ENCODE results near the gene PRKCH. TPM values are rescaled to one million over a fixed set of nuclear protein-coding genes. Genes with fewer than 3 reads are reported as not detected.

The PRKCH gene
- total and polyA plus RNA-seq, 9 of the 15 experiments (the other 6 are each of a cell fraction or from before 2014, with no cell fraction given): 0.61 to 4.4 (median 4.0) TPM

GRCh38 chr14:61396279-61396678 is 74.9 kb downstream of the PRKCH start (continued):
- TF ChIP-seq STAT6 (CRISPR knock-in tag; IDR thresholded peaks at IDR 0.05): no peak
- no peak for TF ChIP-seq ZFP30 (CRISPR knock-in tag; IDR thresholded peaks at IDR 0.05; ENCODE audit: borderline replicate concordance)
- TF ChIP-seq THRA (IDR thresholded peaks at IDR 0.05): no peak
- TF ChIP-seq GTF2A2 (tag; IDR thresholded peaks at IDR 0.05): no peak
- TF ChIP-seq POLR3G (IDR thresholded peaks at IDR 0.05; ENCODE audit: extremely low read depth, insufficient read length, insufficient replicate concordance): no peak
- TF ChIP-seq KAT7 (CRISPR knock-in tag; IDR thresholded peaks at IDR 0.05; ENCODE audit: borderline replicate concordance): no peak
- TF ChIP-seq ELK1 (CRISPR knock-in tag; IDR thresholded peaks at IDR 0.05): no peak
- no peak for TF ChIP-seq ZBTB12 (CRISPR knock-in tag; IDR thresholded peaks at IDR 0.05)
- TF ChIP-seq GABPB2 (CRISPR knock-in tag; conservative IDR thresholded peaks at IDR 0.05): no peak
- TF ChIP-seq TCF15 (CRISPR knock-in tag; IDR thresholded peaks at IDR 0.05): no peak
